Mesenchymal stem cell (in vitro differentiated cells and primary cell): ENCODE measurements around the gene TBC1D22A.

Experiments used
- DNase-seq: peaks from one replicate; pipeline ENCODE4 v3.0.0-alpha.2; 2013
- H2AFZ ChIP-seq: one replicate; pipeline ENCODE4 v1.6.1; 2013; ENCODE audit warnings: low read depth, mild to moderate bottlenecking, control low read depth, inconsistent platforms, low read length, moderate library complexity
- H2AK5ac ChIP-seq: 2 replicates; pipeline ENCODE4 v1.6.1; 2013; ENCODE audit warnings: low read length, moderate library complexity, mild to moderate bottlenecking, inconsistent platforms; ENCODE audit not compliant: severe bottlenecking
- H2BK120ac ChIP-seq: one replicate; pipeline ENCODE4 v1.6.1; 2013; ENCODE audit warnings: low read depth, mild to moderate bottlenecking, inconsistent platforms, low read length, moderate library complexity
- H2BK12ac ChIP-seq, 2 experiments: one replicate each; pipeline ENCODE4 v1.6.1; 2013; ENCODE audit warnings: inconsistent platforms in 2 of 2, low read length in 2 of 2, mild to moderate bottlenecking in 2 of 2, moderate library complexity in 2 of 2, control low read depth in 1 of 2
- H2BK15ac ChIP-seq: one replicate; pipeline ENCODE4 v1.6.1; 2013; ENCODE audit warnings: mild to moderate bottlenecking, low read depth, inconsistent platforms; ENCODE audit not compliant: poor library complexity, severe bottlenecking
- H2BK5ac ChIP-seq: 2 replicates; pipeline ENCODE4 v1.6.1; 2013; ENCODE audit warnings: low read depth, mild to moderate bottlenecking, low read length, control low read depth, inconsistent platforms; ENCODE audit not compliant: poor library complexity, severe bottlenecking
- H3K14ac ChIP-seq, 2 experiments: one replicate each; pipeline ENCODE4 v1.6.1; 2013; ENCODE audit warnings: inconsistent platforms in 2 of 2, low read length in 2 of 2, control low read depth in 1 of 2, mild to moderate bottlenecking in 1 of 2, moderate library complexity in 1 of 2
- H3K18ac ChIP-seq, 2 experiments: one replicate each; pipeline ENCODE4 v1.6.1; 2013; ENCODE audit warnings: inconsistent platforms in 2 of 2, low read length in 2 of 2, control low read depth in 1 of 2, low read depth in 1 of 2, mild to moderate bottlenecking in 1 of 2
- H3K23ac ChIP-seq, 2 experiments: one replicate each; pipeline ENCODE4 v1.6.1; 2013; ENCODE audit warnings: inconsistent platforms in 2 of 2, low read length in 2 of 2, mild to moderate bottlenecking in 2 of 2, moderate library complexity in 2 of 2, control low read depth in 1 of 2
- H3K27ac ChIP-seq: 2 replicates; pipeline ENCODE4 v1.5.1; 2013; ENCODE audit warnings: mild to moderate bottlenecking, moderate library complexity, low read length, control low read depth, inconsistent platforms; ENCODE audit not compliant: poor library complexity, severe bottlenecking
- H3K27me3 ChIP-seq, 2 experiments: 2 replicates each; pipeline versions ENCODE4 v1.6.1 to v1.7.0; 2013; ENCODE audit warnings: low read length in 2 of 2, mild to moderate bottlenecking in 2 of 2, moderate library complexity in 2 of 2, control low read depth in 1 of 2, inconsistent platforms in 1 of 2; ENCODE audit not compliant: control insufficient read depth in 1 of 2, insufficient read depth in 1 of 2
- H3K36me3 ChIP-seq, 2 experiments: 2 replicates each; pipeline versions ENCODE4 v1.6.1 to v1.7.0; 2013; ENCODE audit warnings: low read length in 2 of 2, control low read depth in 1 of 2, inconsistent platforms in 1 of 2, low read depth in 1 of 2, mild to moderate bottlenecking in 1 of 2; ENCODE audit not compliant: insufficient read depth in 2 of 2, control insufficient read depth in 1 of 2
- H3K4ac ChIP-seq, 2 experiments: one replicate each; pipeline ENCODE4 v1.6.1; 2013; ENCODE audit warnings: inconsistent platforms in 2 of 2, low read length in 2 of 2, mild to moderate bottlenecking in 2 of 2, moderate library complexity in 2 of 2, control low read depth in 1 of 2, low read depth in 1 of 2
- H3K4me1 ChIP-seq: 2 replicates; pipeline ENCODE4 v1.6.1; 2013; ENCODE audit warnings: low read depth, low read length, control low read depth; ENCODE audit not compliant: control insufficient read depth, insufficient read depth
- H3K4me2 ChIP-seq: 2 replicates; pipeline ENCODE4 v1.6.1; 2013; ENCODE audit warnings: low read length, mild to moderate bottlenecking, inconsistent platforms; ENCODE audit not compliant: poor library complexity, severe bottlenecking
- H3K4me3 ChIP-seq, 2 experiments: 2 replicates each; pipeline versions ENCODE4 v1.5.1 to v1.7.0; 2013; ENCODE audit warnings: low read length in 2 of 2, mild to moderate bottlenecking in 2 of 2, control low read depth in 1 of 2, low read depth in 1 of 2; ENCODE audit not compliant: insufficient read depth in 1 of 2
- H3K79me1 ChIP-seq: replicated peaks from 2 replicates; pipeline ENCODE4 v1.6.1; 2013; ENCODE audit warnings: mild to moderate bottlenecking, control low read depth, low read length, inconsistent platforms; ENCODE audit not compliant: poor library complexity, severe bottlenecking
- H3K9ac ChIP-seq: 2 replicates; pipeline ENCODE4 v1.7.0; 2013; ENCODE audit warnings: mild to moderate bottlenecking, low read length, moderate library complexity
- H3K9me3 ChIP-seq: 2 replicates; pipeline ENCODE4 v1.7.0; 2013; ENCODE audit warnings: mild to moderate bottlenecking, low read length; ENCODE audit not compliant: control insufficient read depth
- H4K8ac ChIP-seq: one replicate; pipeline ENCODE4 v1.6.1; 2013; ENCODE audit warnings: inconsistent platforms, mild to moderate bottlenecking, low read length, moderate library complexity
- H4K91ac ChIP-seq: one replicate; pipeline ENCODE4 v1.6.1; 2013; ENCODE audit warnings: mild to moderate bottlenecking, low read length, inconsistent platforms
- WGBS: methylation state at CpG from one replicate; pipeline ENCODE4 v1.1.7; 2013; ENCODE audit warnings: mixed read lengths; 5-methylcytosine and 5-hydroxymethylcytosine counted together

Gene TBC1D22A

GRCh38 chr22:47189056-47189916 lies 426.8 kb downstream of the TBC1D22A start:
- Histone ChIP-seq H3K4me2 (no peak overlapping the region), H3K18ac (no peak overlapping the region), H3K79me1 (no peaks in the 10 kb centered on the region), H2BK5ac (no peak overlapping the region), H3K4me3 (no peak overlapping the region), H3K23ac (no peak overlapping the region), H4K91ac (no peak overlapping the region), H3K9ac (no peak overlapping the region), H3K36me3 (no peaks in the 10 kb centered on the region), H3K9me3 (peaks cover 12% of the 10 kb centered on the region), H4K8ac (no peak overlapping the region), H3K4me1 (peaks cover 4% of the 10 kb centered on the region), H2AK5ac (no peak overlapping the region), H2AFZ (no peak overlapping the region), H2BK120ac (no peak overlapping the region), H3K14ac (no peak overlapping the region), H3K27ac (no peak overlapping the region), H3K27me3 (peaks cover 0 to 7% of the 10 kb centered on the region in 2 experiments), H3K4ac (no peak overlapping the region), H2BK12ac (no peak overlapping the region), H2BK15ac (no peak overlapping the region)
- DNase-seq = no peak
- 87% methylated on average over 32 of the region's 35 CpGs for WGBS

- Histone ChIP-seq H3K27me3 (peaks cover 0 to 10% of the 10 kb centered on the region in 2 experiments), H3K9me3 (peaks cover 5% of the 10 kb centered on the region), H2BK12ac (no peak overlapping the region), H3K18ac (no peak overlapping the region), H3K79me1 (no peaks in the 10 kb centered on the region), H4K91ac (no peak overlapping the region), H3K23ac (no peak overlapping the region), H3K36me3 (no peaks in the 10 kb centered on the region), H2AK5ac (no peak overlapping the region), H2BK5ac (no peak overlapping the region), H3K4ac (no peak overlapping the region), H3K4me1 (peaks cover 4% of the 10 kb centered on the region), H4K8ac (no peak overlapping the region), H3K9ac (no peak overlapping the region), H2BK120ac (no peak overlapping the region), H3K4me2 (no peak overlapping the region), H2BK15ac (no peak overlapping the region), H2AFZ (no peak overlapping the region), H3K27ac (no peak overlapping the region), H3K4me3 (no peak overlapping the region), H3K14ac (no peak overlapping the region)
- no peak for DNase-seq
- 87% methylated on average over 23 of the region's 23 CpGs for WGBS
Observed at GRCh38 chr22:47190276-47190956, 428.0 kb downstream of the TBC1D22A start.

- WGBS = 76% methylated on average over 11 of the region's 11 CpGs
Observed at GRCh38 chr22:47190957-47191670, 428.7 kb downstream of the TBC1D22A start.

More at GRCh38 chr22:47190957-47191670, 428.7 kb downstream of the TBC1D22A start:
- H4K91ac ChIP-seq = no peak overlapping the region
- no peaks in the 10 kb centered on the region for H3K36me3 ChIP-seq
- DNase-seq = no peak
- no peak overlapping the region for H2BK15ac ChIP-seq
- no peak overlapping the region for H3K4me2 ChIP-seq
- H2AFZ ChIP-seq = no peak overlapping the region
- no peak overlapping the region for H3K4ac ChIP-seq
- H4K8ac ChIP-seq = no peak overlapping the region
- H2BK12ac ChIP-seq = no peak overlapping the region
- H3K14ac ChIP-seq = no peak overlapping the region
- H2BK5ac ChIP-seq = no peak overlapping the region
- no peak overlapping the region for H2AK5ac ChIP-seq
- no peak overlapping the region for H3K9ac ChIP-seq
- H3K9me3 ChIP-seq = no peaks in the 10 kb centered on the region
- H3K79me1 ChIP-seq = no peaks in the 10 kb centered on the region
- H3K27ac ChIP-seq = no peak overlapping the region
- H3K27me3 ChIP-seq = peaks cover 0 to 14% of the 10 kb centered on the region in 2 experiments
- peaks cover 4% of the 10 kb centered on the region for H3K4me1 ChIP-seq
- no peak overlapping the region for H2BK120ac ChIP-seq
- no peak overlapping the region for H3K18ac ChIP-seq
- no peak overlapping the region for H3K23ac ChIP-seq
- H3K4me3 ChIP-seq = no peak overlapping the region
